Putamen (tissue), 1 donor: ENCODE measurements around the gene PARP2.
"Not testable (repeated sequence)": the region's sequence is repeated elsewhere in the genome, so short reads cannot be mapped to it uniquely, and the experiment has no call there.

Experiments
- DNase-seq: peaks from one replicate; pipeline ENCODE4 v3.0.0-alpha.2; 2016; ENCODE audit warnings: low spot score

PARP2 gene

DNA sequence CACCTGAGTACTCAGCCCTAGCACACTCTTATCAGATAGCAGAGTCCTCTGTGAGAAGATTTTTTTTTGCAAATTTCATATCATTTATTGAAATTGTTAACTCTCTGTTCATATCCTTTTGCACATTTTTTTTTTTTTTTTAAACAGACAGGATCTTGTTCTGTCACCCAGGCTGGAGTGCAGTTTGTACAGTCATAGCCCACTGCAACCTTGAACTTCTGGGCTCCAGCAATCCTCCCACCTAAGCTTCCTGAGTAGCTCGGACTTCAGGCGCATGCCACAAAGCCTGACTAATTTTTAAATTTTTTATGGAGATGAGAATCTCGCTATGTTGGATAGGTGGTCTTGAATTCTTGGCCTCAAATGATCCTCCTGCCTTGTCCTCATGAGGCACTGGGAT is 4.3 kb downstream of the PARP2 start:
- no peak for DNase-seq

GRCh38 chr14:20350282-20350681 is 6.8 kb downstream of the PARP2 start:
- no peak for DNase-seq

DNA sequence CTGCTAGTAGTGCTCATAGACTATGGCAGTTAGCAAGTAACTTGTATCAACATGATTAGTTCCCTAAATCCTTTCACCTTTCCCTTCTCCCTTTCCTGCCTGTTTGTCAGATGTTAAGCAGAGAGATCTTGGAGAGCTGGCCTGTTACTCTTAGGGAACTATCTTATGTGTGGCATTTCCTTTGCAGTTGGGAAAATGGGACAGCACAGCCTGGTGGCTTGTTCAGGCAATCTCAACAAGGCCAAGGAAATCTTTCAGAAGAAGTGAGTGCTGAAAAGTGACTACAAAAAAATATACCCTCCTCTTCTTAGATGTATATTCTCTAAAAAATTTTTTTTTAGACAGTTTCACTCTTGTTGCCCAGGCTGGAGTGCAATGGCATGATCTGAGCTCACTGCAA is 7.4 kb downstream of the PARP2 start:
- DNase-seq: no peak

DNA sequence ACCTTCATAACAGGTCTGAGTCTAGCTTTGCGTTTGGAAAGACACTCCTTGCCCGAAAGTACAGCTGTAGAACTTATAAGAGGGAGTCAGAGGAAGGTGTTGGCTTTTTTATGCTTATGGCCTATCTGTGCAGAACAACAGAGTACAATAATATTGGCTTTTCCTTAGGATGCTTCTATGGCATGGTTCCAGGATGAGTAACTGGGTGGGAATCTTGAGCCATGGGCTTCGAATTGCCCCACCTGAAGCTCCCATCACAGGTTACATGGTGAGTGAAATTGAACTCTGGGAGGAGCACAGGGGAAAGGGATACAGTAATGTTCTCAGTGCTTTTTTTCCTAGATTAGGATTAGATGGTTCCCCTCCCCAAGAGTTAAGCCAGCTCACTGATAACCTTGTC is 13.0 kb downstream of the PARP2 start:
- DNase-seq: no peak

GRCh38 chr14:20358474-20358873 is 15.0 kb downstream of the PARP2 start:
- DNase-seq: not testable (repeated sequence)

DNA sequence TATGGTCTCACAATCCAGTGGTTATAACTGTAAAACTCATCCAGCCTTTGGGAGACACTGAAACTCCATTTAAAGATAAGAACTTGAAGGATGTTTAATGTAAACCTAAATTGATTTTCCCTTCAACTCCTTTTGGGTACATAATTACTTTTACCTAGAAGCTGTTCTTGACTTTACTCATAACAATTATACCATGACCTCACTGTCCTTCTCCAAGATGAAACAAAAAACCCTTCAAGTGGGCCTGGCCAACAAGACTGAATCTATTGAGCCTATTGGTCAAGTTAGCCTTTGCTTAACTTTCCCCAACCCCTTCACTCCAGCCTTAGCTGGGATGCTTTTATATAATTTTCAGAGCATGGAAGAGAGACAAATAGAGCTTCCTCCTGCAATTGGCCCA is 22.5 kb downstream of the PARP2 start:
- DNase-seq: no peak

DNA sequence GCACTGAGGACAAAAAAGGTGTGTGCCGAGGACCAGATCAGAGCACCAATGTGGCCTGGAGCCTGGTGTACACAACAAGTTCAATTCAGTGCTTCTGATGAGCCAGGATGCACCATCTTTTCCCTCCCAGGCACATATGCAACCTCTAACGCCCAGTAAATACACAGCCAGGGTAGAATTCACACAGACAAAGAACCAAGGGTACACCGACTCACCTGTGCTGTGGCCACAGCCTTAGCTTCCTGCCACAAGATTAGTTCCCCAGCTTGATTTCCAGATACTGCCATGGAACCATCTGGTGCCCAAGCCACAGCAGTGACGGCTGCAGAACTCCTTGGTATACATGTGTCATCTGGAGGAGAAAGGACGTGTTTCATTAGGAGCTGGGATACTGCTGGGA is 29.4 kb downstream of the PARP2 start:
- DNase-seq: no peak

- DNase-seq: no peak
Observed at GRCh38 chr14:20375471-20375870, 32.0 kb downstream of the PARP2 start.

DNA sequence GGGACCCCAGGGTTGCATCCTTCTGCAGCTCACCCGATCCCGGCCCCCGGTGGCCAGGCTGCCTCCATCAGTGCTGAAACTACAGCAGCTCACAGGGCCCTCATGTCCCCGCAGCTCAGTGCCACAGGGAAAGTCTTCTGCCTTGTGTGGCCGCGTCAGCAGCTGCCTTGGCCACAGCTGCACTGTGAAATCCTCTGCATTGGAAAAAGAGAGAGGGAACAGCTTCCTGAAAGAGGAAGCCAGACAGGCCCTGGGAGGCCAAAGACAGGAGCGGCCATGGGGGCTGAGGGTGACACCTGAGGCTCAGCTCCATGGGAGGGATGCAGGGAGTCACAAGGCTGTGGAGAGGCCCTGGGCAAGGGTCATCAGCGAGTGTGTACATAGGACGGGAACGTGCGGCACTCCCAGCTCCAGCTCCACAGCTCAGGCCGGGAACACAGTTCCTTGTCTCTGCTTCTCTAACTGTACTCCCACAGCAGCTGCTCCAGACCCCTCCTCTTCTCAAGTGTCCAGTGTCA is 32.7 kb downstream of the PARP2 start:
- no peak for DNase-seq

DNA sequence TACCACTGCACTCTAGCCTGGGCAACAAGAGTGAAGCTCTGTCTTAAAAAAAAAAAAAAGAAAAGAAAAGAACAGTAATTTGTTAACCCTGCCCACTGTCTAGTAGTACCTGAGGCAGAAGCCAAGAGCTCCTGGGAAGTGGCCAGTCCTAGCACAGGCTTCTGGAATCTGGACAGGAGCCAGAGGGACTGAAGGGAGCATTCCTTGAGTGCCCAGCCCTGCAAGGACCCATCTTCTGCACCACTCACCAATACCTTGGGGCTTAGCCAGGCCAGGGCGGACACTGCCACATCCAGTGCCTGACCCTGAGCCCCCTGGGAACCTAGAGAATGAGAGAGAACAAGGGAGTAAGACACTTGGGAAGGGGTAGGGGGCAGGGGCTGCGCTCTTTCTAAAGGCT is 33.7 kb downstream of the PARP2 start:
- DNase-seq: no peak

DNA sequence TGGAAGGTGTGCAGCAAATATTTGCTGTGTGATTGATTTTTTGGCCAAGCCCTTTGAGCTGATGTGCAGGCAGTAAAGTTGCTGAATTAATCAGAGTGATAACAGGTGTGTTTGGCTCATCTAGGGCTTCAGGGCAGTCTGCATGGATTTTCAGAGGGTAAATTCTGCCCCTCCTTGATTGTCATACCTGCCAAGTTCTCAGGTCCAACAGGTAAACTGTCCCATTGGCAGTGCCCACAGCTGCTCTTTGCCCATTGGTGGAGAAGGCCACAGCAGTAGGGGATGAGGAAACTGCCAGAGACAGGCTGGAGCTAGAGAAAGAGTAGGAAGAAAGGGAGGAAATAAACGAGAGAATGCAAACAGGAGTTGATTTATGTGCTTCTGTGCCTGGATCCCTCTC is 36.3 kb downstream of the PARP2 start:
- no peak for DNase-seq

GRCh38 chr14:20380681-20381080 is 37.2 kb downstream of the PARP2 start:
- DNase-seq: no peak

GRCh38 chr14:20381341-20381740 is 37.9 kb downstream of the PARP2 start:
- no peak for DNase-seq

- DNase-seq: no peak
Observed at GRCh38 chr14:20382526-20382925, 39.1 kb downstream of the PARP2 start.

DNA sequence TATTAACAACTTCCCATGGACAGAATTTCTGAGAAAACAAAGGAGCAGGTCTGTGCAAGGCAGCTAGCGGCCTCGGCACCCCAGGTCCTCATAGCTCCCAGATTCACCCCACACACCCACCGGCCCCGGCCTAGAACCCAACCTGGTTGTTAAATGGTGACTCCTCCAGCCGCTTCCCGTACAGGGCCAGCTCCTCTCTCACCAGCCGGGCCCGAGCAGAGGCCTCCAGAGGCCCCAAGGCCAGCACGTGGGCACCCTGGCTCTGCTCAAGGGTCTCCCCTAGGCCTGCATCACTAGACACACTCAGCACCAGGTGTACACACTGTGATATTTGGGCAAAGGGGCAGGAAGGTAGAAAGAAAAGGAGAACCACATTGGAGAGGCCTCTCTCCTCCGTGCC is 39.6 kb downstream of the PARP2 start:
- DNase-seq: no peak

DNA sequence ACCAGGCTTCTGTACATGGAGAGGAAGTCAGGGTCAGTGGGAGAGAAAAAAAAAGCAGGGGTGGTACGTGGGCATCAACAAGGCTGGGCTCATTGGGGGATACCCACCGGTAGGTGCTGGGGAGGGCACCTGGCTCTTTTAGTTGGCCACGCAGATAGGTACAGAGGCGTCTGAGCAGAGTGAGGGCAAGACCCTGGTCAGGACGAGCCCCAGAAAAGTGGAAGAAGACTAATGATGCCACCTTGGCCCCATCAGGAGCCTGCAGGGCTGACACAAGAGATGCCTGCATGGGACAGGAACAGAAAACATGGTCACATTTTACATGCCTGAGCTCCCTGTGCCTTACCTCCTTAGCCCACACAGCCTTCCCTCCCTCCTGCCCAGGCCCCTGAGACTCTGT is 40.2 kb downstream of the PARP2 start:
- no peak for DNase-seq

DNA sequence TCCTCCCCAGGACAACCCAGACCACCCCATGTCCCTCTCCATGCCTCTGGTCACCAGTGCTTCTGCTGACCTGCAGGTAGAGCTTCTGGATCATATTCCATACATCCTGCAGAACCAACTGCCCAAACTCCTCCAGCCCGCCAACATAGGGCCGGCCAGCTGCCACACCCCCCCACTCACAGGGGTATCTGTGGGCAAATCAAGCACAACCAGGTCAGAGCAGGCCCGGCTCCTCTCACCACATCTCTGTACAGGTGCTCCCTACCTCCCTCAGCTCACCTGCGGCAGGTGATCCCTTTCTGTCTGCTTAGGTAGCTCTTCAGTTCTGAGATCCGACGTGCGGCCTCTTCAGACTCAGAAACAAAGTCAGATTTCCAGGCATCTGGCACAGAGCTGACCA is 40.9 kb downstream of the PARP2 start:
- DNase-seq: no peak

DNA sequence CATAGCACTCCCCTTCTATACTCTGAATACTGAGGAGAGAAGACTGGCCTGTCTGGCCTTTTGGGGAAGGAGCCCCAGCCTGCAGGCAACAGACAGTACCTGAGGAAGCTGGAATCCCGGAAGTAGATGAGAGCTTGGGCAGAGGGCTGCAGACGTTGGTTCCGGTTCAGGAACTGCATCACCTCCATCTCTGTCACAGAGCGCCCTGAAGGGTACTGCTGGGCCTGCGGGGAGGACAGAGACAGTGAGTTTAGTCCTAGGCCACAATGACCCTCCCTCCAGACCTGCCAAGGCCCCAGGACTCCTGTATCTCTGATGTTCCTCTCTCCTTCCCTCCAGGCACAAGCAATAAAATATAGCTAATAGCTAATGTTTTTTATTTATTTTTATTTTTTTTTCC is 41.5 kb downstream of the PARP2 start:
- DNase-seq: no peak

DNA sequence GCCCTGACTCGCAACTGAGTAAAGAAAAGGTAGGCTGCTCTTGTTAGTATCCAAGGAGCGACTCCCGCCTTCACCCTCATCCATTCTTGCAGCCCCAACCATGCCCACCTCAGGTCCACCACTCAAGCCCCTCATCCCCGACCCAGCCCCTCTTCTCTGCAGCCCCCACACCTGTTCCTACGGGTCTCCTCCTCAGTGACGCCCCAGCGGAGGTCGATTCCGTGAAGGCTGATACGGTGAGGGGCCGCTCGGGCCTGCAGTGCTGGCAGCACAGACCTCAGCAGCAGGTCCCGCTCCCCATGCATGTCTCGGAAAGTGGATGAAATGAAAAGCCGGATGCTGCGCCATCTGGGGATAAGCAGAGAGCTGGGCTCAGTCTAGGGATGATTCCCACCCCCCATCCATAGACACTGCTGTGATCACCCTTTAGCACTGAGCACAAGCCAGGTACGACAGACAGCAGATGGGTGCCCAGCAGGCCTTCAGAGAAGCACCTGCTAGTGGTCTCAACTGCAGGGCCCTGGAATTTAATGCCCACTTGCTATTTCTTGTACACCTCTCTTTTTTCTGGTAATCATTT is 42.9 kb downstream of the PARP2 start:
- no peak for DNase-seq

GRCh38 chr14:20387576-20387975 is 44.1 kb downstream of the PARP2 start:
- DNase-seq: no peak

GRCh38 chr14:20388159-20388558 is 44.7 kb downstream of the PARP2 start:
- DNase-seq: no peak

GRCh38 chr14:20391505-20391904 is 48.1 kb downstream of the PARP2 start:
- DNase-seq: no peak

- DNase-seq: no peak
Observed at GRCh38 chr14:20397511-20397910, 54.1 kb downstream of the PARP2 start.

DNA sequence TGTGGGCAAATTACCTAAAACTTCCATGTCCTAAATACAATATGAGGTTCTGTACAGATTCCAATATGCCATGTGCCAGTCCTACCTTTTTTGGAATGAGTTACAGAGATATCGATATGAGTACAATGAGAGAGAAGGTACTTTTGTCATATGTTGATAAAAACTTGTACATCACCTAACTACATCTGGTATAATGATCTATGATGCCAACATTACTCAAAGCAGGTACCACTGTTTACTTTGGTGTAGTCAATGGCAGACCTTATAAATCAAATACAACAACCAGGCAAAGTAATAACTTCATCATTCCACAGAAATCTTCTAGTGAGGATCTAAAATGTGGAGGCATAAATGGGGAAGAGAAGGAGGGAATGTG is 57.1 kb downstream of the PARP2 start:
- DNase-seq: no peak
